ENCODE data around the gene DHRS11. TPM values are rescaled to one million over a fixed set of nuclear protein-coding genes. Genes with fewer than 3 reads are reported as not detected.

DHRS11 gene
- total RNA-seq, 6 experiments from 2014 or later: 5.1 to 13.6 (median 9.3) TPM

- WGBS (ENCODE audit: insufficient coverage, low coverage, low lambda C conversion rate, missing lambda C conversion rate): 53% methylated on average over 8 of the region's 13 CpGs
- TF ChIP-seq CTCF (IDR thresholded peaks at IDR 0.05): no peak
- no peak for TF ChIP-seq POLR2A (IDR thresholded peaks at IDR 0.05)
- ATAC-seq (no peak), DNase-seq (no peak)
- intact Hi-C loops (cut with DNase I): loop anchor here (10.0 kb wide), 2 partner anchors 50 to 60 kb away; partner anchors contain the start of genes GGNBP2 (in 1 of the 2), MYO19 (in 1 of the 2) and PIGW (in 1 of the 2)
- H3K27ac ChIP-seq: no peak overlapping the region
- H3K36me3 ChIP-seq: no peaks in the 10 kb centered on the region
- H3K4me1 ChIP-seq: peaks cover 0 to 13% (median 3%) of the 10 kb centered on the region in 4 donors
- no peaks in the 10 kb centered on the region for H3K27me3 ChIP-seq
- no peaks in the 10 kb centered on the region for H3K9me3 ChIP-seq
- H3K4me3 ChIP-seq: no peak overlapping the region
Measured at GRCh38 chr17:36594626-36595401, 3.1 kb downstream of the DHRS11 start.

GRCh38 chr17:36597226-36597625 lies 5.5 kb downstream of the DHRS11 start:
- ATAC-seq (no peak), DNase-seq (no peak)
- H3K9me3 ChIP-seq: no peaks in the 10 kb centered on the region
- no peak overlapping the region for H3K27ac ChIP-seq
- no peaks in the 10 kb centered on the region for H3K36me3 ChIP-seq
- 98% methylated on average over 6 of the region's 6 CpGs for WGBS (ENCODE audit: insufficient coverage, low coverage, low lambda C conversion rate, missing lambda C conversion rate)
- no peaks in the 10 kb centered on the region for H3K27me3 ChIP-seq
- peaks cover 0 to 10% (median 0%) of the 10 kb centered on the region in 4 donors for H3K4me1 ChIP-seq
- intact Hi-C loops (cut with DNase I): loop anchor here (10.0 kb wide), 2 partner anchors 52 to 62 kb away; partner anchors contain the start of genes GGNBP2 (in 1 of the 2), MYO19 (in 1 of the 2) and PIGW (in 1 of the 2)
- no peak for TF ChIP-seq POLR2A (IDR thresholded peaks at IDR 0.05)
- no peak for TF ChIP-seq CTCF (IDR thresholded peaks at IDR 0.05)
- no peak overlapping the region for H3K4me3 ChIP-seq

- Histone ChIP-seq H3K4me1 (peaks cover 0 to 14% (median 0%) of the 10 kb centered on the region in 4 donors), H3K4me3 (no peak overlapping the region), H3K27ac (no peak overlapping the region), H3K9me3 (no peaks in the 10 kb centered on the region), H3K27me3 (no peaks in the 10 kb centered on the region), H3K36me3 (no peaks in the 10 kb centered on the region)
- intact Hi-C loops (cut with DNase I): loop anchor here (10.0 kb wide), 2 partner anchors 53 to 63 kb away; partner anchors contain the start of genes GGNBP2 (in 1 of the 2), MYO19 (in 1 of the 2) and PIGW (in 1 of the 2)
- TF ChIP-seq CTCF (IDR thresholded peaks at IDR 0.05): no peak
- no peak for TF ChIP-seq POLR2A (IDR thresholded peaks at IDR 0.05)
- ATAC-seq: no peak
- no peak for DNase-seq
- WGBS (ENCODE audit: insufficient coverage, low coverage, low lambda C conversion rate, missing lambda C conversion rate): 87% methylated on average over 3 of the region's 11 CpGs
Measured at GRCh38 chr17:36597866-36598777, 6.4 kb downstream of the DHRS11 start.

- no peak for TF ChIP-seq CTCF (IDR thresholded peaks at IDR 0.05)
- TF ChIP-seq POLR2A (IDR thresholded peaks at IDR 0.05): no peak
- no peak for ATAC-seq
- Histone ChIP-seq H3K4me3 (no peak overlapping the region), H3K27ac (no peak overlapping the region), H3K9me3 (no peaks in the 10 kb centered on the region), H3K36me3 (no peaks in the 10 kb centered on the region), H3K27me3 (no peaks in the 10 kb centered on the region), H3K4me1 (peaks cover 0 to 18% (median 3%) of the 10 kb centered on the region in 4 donors)
- DNase-seq: no peak
- intact Hi-C loops (cut with DNase I): loop anchor here (10.0 kb wide), 2 partner anchors 54 to 64 kb away; partner anchors contain the start of genes GGNBP2 (in 1 of the 2), MYO19 (in 1 of the 2) and PIGW (in 1 of the 2)
- WGBS (ENCODE audit: insufficient coverage, low coverage, low lambda C conversion rate, missing lambda C conversion rate): 85% methylated on average over 9 of the region's 13 CpGs
Measured at GRCh38 chr17:36598951-36599401, 7.3 kb downstream of the DHRS11 start.
